ENCODE results near the gene B4GALT6. TPM values are rescaled to one million over a fixed set of nuclear protein-coding genes. Genes with fewer than 3 reads are reported as not detected.

The B4GALT6 gene
- total RNA-seq, 2 donors from 2014 or later, result 3.4 to 5.6 TPM

DNA sequence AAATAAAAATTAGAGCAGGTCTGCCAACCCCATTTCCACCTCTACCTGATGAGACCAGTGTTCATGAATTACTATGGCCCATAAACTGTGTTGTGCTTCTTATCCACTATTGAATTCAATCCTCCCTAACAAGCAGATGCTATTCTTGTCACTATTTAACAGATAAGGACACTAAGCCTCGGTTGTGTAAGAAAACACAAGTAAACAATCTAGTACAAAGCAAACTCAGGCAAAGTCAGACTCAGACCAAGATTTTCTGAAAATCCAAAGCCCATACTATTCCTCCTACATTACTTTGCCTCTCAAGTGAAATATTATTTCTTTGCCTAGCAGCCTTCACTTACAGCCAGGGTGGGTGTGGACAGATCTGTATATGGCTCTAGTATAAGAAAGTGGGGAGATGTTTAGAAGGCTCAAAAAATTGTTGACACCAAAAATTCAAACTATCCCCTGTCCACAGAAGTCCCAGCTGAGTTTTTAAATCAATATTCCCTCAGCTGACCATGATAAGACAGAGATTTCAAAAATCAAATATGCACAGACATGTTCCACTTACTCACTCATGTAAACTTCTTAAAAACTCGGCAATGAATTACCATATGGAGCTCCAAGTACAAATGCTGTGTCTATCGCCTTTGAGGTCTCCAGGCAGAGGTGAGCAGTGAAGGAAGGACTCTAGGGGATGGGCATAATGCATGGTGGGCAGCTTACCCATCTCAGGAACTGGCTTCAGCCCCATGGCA lies 108.7 kb downstream of the B4GALT6 start:
- H3K4me1 ChIP-seq, result no peaks in the 10 kb centered on the region
- DNase-seq (ENCODE audit: low spot score), result peak; percentile 32
- H3K27me3 ChIP-seq, result no peaks in the 10 kb centered on the region
- TF ChIP-seq, protein P1, sequence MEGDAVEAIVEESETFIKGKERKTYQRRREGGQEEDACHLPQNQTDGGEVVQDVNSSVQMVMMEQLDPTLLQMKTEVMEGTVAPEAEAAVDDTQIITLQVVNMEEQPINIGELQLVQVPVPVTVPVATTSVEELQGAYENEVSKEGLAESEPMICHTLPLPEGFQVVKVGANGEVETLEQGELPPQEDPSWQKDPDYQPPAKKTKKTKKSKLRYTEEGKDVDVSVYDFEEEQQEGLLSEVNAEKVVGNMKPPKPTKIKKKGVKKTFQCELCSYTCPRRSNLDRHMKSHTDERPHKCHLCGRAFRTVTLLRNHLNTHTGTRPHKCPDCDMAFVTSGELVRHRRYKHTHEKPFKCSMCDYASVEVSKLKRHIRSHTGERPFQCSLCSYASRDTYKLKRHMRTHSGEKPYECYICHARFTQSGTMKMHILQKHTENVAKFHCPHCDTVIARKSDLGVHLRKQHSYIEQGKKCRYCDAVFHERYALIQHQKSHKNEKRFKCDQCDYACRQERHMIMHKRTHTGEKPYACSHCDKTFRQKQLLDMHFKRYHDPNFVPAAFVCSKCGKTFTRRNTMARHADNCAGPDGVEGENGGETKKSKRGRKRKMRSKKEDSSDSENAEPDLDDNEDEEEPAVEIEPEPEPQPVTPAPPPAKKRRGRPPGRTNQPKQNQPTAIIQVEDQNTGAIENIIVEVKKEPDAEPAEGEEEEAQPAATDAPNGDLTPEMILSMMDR (IDR thresholded peaks at IDR 0.05), result no peak
- H3K27ac ChIP-seq, result no peak overlapping the region
- no peaks in the 10 kb centered on the region for H3K36me3 ChIP-seq
- H3K9me3 ChIP-seq, result no peaks in the 10 kb centered on the region
- H3K4me3 ChIP-seq, result no peak overlapping the region

DNA sequence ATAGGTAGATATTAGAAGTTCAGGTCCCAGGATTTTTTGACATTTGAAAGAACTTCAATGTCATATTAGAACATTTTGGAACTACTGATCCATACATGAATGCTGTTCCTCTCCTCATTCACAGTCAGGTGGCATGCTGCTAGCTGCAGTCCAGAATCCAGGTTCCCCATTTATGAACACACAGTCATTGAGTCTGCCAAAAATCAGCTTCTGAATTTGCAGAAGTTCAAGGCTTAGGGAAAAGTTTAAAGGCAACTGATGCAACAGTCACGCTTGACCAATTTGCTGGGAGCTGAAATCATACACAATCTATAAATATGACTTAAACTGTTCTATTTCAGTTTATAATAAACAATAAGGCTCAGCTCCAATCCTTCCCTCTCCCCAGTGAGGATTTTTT lies 110.0 kb downstream of the B4GALT6 start:
- TF ChIP-seq, protein P1 (IDR thresholded peaks at IDR 0.05), result no peak
- no peaks in the 10 kb centered on the region for H3K9me3 ChIP-seq
- no peak for DNase-seq (ENCODE audit: low spot score)
- H3K4me3 ChIP-seq, result no peak overlapping the region
- H3K27me3 ChIP-seq, result no peaks in the 10 kb centered on the region
- no peaks in the 10 kb centered on the region for H3K36me3 ChIP-seq
- no peaks in the 10 kb centered on the region for H3K4me1 ChIP-seq
- H3K27ac ChIP-seq, result no peak overlapping the region

Other genes with a start within 250 kb of the B4GALT6 start
- under 1 TPM in 1 of 2 donors, not detected in 1; 0.08 TPM for gene DSG3, start 236.8 kb downstream of the B4GALT6 start, total RNA-seq
- gene DSG2, start 186.4 kb downstream of the B4GALT6 start, total RNA-seq, result 10 to 100 TPM; 64.4 to 72.7 TPM
- gene TTR, start 92.7 kb downstream of the B4GALT6 start, total RNA-seq, result not detected
- gene SLC25A52, start 76.3 kb upstream of the B4GALT6 start, total RNA-seq, result not detected

All from right atrium auricular region (tissue), 2 donors.